Measurements from ENCODE around the gene FAT4. TPM values are rescaled to one million over a fixed set of nuclear protein-coding genes. Genes with fewer than 3 reads are reported as not detected.

Gene FAT4
- total and polyA plus RNA-seq, 2 donors (not counting 3 experiments of a cell fraction or from before 2014, with no cell fraction given) = 16.4 to 39.1 TPM

- POLR2A ChIA-PET = no interaction called here
- H4K20me1 ChIP-seq (replicated peaks; ENCODE audit: control insufficient read depth, extremely low read depth, insufficient read depth, low read length) = no peaks in the 10 kb centered on the region
- H3K36me3 ChIP-seq (ENCODE audit: control insufficient read depth in 2 of 2, extremely low read depth in 1 of 2, insufficient read depth in 2 of 2, low read length in 2 of 2) = no peaks in the 10 kb centered on the region
- DNase-seq (ENCODE audit: low read depth, low spot score) = no peak
- no peak overlapping the region for H3K27ac ChIP-seq (ENCODE audit: insufficient read depth, low read depth, low read length)
- H3K4me2 ChIP-seq (ENCODE audit: insufficient read depth, low read length) = no peak overlapping the region
- dilution Hi-C loops (cut with MboI; ENCODE audit: extremely low pct_ligation_motif_present, low sequenced_read_pairs) = no loop called here
- no peak overlapping the region for H2AFZ ChIP-seq (ENCODE audit: low read depth, low read length)
- peaks cover 2% of the 10 kb centered on the region for H3K9me1 ChIP-seq (replicated peaks; ENCODE audit: control insufficient read depth, extremely low read depth, insufficient read depth, low read length)
- no peaks in the 10 kb centered on the region for H3K4me1 ChIP-seq (ENCODE audit: control insufficient read depth, extremely low read depth, insufficient read depth, low read length)
- no TSS peak for BruUV-seq (replicated peaks)
- no peak for FAIRE-seq
- H3K79me2 ChIP-seq (ENCODE audit: control insufficient read depth, insufficient read depth, low read length) = no peaks in the 10 kb centered on the region
- no peaks in the 10 kb centered on the region for H3K27me3 ChIP-seq (ENCODE audit: control insufficient read depth in 2 of 2, insufficient read depth in 2 of 2, low read length in 2 of 2)
- no peak overlapping the region for H3K4me3 ChIP-seq (replicated peaks in 1 of 3; ENCODE audit: insufficient read depth in 1 of 3, low read depth in 1 of 3, low read length in 3 of 3)
- no peak overlapping the region for H3K9ac ChIP-seq (replicated peaks; ENCODE audit: extremely low read depth, insufficient read depth, low read length)
- no peaks in the 10 kb centered on the region for H3K9me3 ChIP-seq (replicated peaks; ENCODE audit: control insufficient read depth, insufficient read depth, low read length)
- CTCF ChIA-PET = no interaction called here
- TF ChIP-seq POLR2AphosphoS5 (IDR thresholded peaks at IDR 0.05; ENCODE audit: insufficient read depth, low read depth, low read length) (no peak), EZH2 (IDR thresholded peaks at IDR 0.05; ENCODE audit: borderline replicate concordance, low read depth, low read length, severe bottlenecking) (no peak), GATA2 (IDR thresholded peaks at IDR 0.05; ENCODE audit: insufficient read depth, insufficient read length, low read depth, low read length) (no peak), JUN (IDR thresholded peaks at IDR 0.05; ENCODE audit: borderline replicate concordance, insufficient read depth, insufficient read length, low read depth) (no peak), MYC (IDR thresholded peaks at IDR 0.05; ENCODE audit: low read depth, low read length) (no peak), POLR2A (IDR thresholded peaks at IDR 0.05; ENCODE audit: low read depth, low read length) (no peak), FOS (IDR thresholded peaks at IDR 0.05; ENCODE audit: borderline replicate concordance, insufficient read depth, low read length) (no peak), MAX (IDR thresholded peaks at IDR 0.05; ENCODE audit: insufficient read depth, insufficient read length) (no peak)
- TF ChIP-seq, protein P1, sequence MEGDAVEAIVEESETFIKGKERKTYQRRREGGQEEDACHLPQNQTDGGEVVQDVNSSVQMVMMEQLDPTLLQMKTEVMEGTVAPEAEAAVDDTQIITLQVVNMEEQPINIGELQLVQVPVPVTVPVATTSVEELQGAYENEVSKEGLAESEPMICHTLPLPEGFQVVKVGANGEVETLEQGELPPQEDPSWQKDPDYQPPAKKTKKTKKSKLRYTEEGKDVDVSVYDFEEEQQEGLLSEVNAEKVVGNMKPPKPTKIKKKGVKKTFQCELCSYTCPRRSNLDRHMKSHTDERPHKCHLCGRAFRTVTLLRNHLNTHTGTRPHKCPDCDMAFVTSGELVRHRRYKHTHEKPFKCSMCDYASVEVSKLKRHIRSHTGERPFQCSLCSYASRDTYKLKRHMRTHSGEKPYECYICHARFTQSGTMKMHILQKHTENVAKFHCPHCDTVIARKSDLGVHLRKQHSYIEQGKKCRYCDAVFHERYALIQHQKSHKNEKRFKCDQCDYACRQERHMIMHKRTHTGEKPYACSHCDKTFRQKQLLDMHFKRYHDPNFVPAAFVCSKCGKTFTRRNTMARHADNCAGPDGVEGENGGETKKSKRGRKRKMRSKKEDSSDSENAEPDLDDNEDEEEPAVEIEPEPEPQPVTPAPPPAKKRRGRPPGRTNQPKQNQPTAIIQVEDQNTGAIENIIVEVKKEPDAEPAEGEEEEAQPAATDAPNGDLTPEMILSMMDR (IDR thresholded peaks at IDR 0.05; ENCODE audit: extremely low read depth in 1 of 2, insufficient read depth in 1 of 2, low read depth in 1 of 2, low read length in 2 of 2) = no peak
- intact Hi-C loops (cut with micrococcal nuclease) = no loop called here
Measured at GRCh38 chr4:125359960-125360634, 45.3 kb downstream of the FAT4 start.
